Measurements from ENCODE around the gene C16orf90. TPM values are rescaled to one million over a fixed set of nuclear protein-coding genes. Genes with fewer than 3 reads are reported as not detected.

The C16orf90 gene
- total RNA-seq = not detected

GRCh38 chr16:3495176-3495575 is at the start of gene C16orf90:
Gene C16orf90 (minus strand): TSS chr16:3495489. CDS start chr16:3495421, 68 bp downstream.

Small RNA genes lying within 50 kb of the gene (microRNA-seq; reads per million reads assigned to microRNA genes)
- not detected for gene MIR6126 (ENCODE audit: borderline microRNAs expressed, borderline replicate concordance)

Other genes with a start within 250 kb of the C16orf90 start
- gene MEFV, start 238.9 kb downstream of the C16orf90 start, total RNA-seq = under 1 TPM; 0.51 to 0.81 TPM
- gene ZNF263, start 212.0 kb downstream of the C16orf90 start, total RNA-seq = 10 to 100 TPM; 23.7 to 27.2 TPM
- 1 to 10 TPM; 5.0 to 5.3 TPM for gene TIGD7, start 190.1 kb downstream of the C16orf90 start, total RNA-seq
- gene ZNF75A, start 190.0 kb downstream of the C16orf90 start, total RNA-seq = 10 to 100 TPM; 44.3 to 47.9 TPM
- gene OR2C1, start 139.6 kb downstream of the C16orf90 start, total RNA-seq = not detected
- 10 to 100 TPM; 18.8 to 23.3 TPM for gene ZSCAN32, start 94.5 kb downstream of the C16orf90 start, total RNA-seq
- 10 to 100 TPM; 13.1 to 14.3 TPM for gene ZNF174, start 94.3 kb downstream of the C16orf90 start, total RNA-seq
- gene ZNF597, start 52.0 kb downstream of the C16orf90 start, total RNA-seq = 1 to 10 TPM; 2.4 to 2.5 TPM
- 10 to 100 TPM; 45.1 to 50.2 TPM for gene NAA60, start 51.8 kb downstream of the C16orf90 start, total RNA-seq
- 10 to 100 TPM; 33.4 to 37.5 TPM for gene CLUAP1, start 5.5 kb upstream of the C16orf90 start, total RNA-seq
- gene NLRC3, start 81.9 kb upstream of the C16orf90 start, total RNA-seq = 10 to 100 TPM; 84.8 to 88.9 TPM
- 10 to 100 TPM; 11.1 to 11.6 TPM for gene SLX4, start 116.1 kb upstream of the C16orf90 start, total RNA-seq
- 10 to 100 TPM; 44.0 to 45.2 TPM for gene DNASE1, start 159.2 kb upstream of the C16orf90 start, total RNA-seq
- gene TRAP1, start 222.0 kb upstream of the C16orf90 start, total RNA-seq = 100 to 1,000 TPM in 1 of 2 experiments, 10 to 100 TPM in 1; 94.0 to 105 TPM